Measurements from ENCODE around the gene OCSTAMP.

The OCSTAMP gene

GRCh38 chr20:46563170-46563859 is 12.9 kb upstream of the OCSTAMP start:
- H3K36me3 Mint-ChIP-seq, result no peaks in the 10 kb centered on the region
- H3K27me3 Mint-ChIP-seq, result peaks cover 9% of the 10 kb centered on the region
- no peak for ATAC-seq
- no peak overlapping the region for H3K27ac Mint-ChIP-seq
- H3K9me3 Mint-ChIP-seq, result no peaks in the 10 kb centered on the region
- H3K4me3 Mint-ChIP-seq, result no peak overlapping the region
- H3K4me1 Mint-ChIP-seq, result no peaks in the 10 kb centered on the region

GRCh38 chr20:46562373-46563169 is 12.1 kb upstream of the OCSTAMP start:
- Mint-ChIP-seq H3K27me3 (peaks cover 5% of the 10 kb centered on the region), H3K4me3 (no peak overlapping the region), H3K9me3 (no peaks in the 10 kb centered on the region), H3K4me1 (no peaks in the 10 kb centered on the region), H3K27ac (no peak overlapping the region), H3K36me3 (no peaks in the 10 kb centered on the region)
- ATAC-seq, result peak; percentile 67

GRCh38 chr20:46562009-46562372 is 11.5 kb upstream of the OCSTAMP start:
- no peaks in the 10 kb centered on the region for H3K9me3 Mint-ChIP-seq
- H3K4me1 Mint-ChIP-seq, result no peaks in the 10 kb centered on the region
- H3K27ac Mint-ChIP-seq, result no peak overlapping the region
- no peak for ATAC-seq
- no peaks in the 10 kb centered on the region for H3K36me3 Mint-ChIP-seq
- no peaks in the 10 kb centered on the region for H3K27me3 Mint-ChIP-seq
- H3K4me3 Mint-ChIP-seq, result no peak overlapping the region

GRCh38 chr20:46559685-46560440 is 9.4 kb upstream of the OCSTAMP start:
- Mint-ChIP-seq H3K27me3 (no peaks in the 10 kb centered on the region), H3K27ac (no peak overlapping the region), H3K4me3 (no peak overlapping the region), H3K36me3 (no peaks in the 10 kb centered on the region), H3K9me3 (no peaks in the 10 kb centered on the region), H3K4me1 (peaks cover 15% of the 10 kb centered on the region)
- no peak for ATAC-seq

GRCh38 chr20:46559001-46559400 is 8.5 kb upstream of the OCSTAMP start:
- H3K36me3 Mint-ChIP-seq, result no peaks in the 10 kb centered on the region
- H3K27ac Mint-ChIP-seq, result no peak overlapping the region
- H3K27me3 Mint-ChIP-seq, result no peaks in the 10 kb centered on the region
- H3K9me3 Mint-ChIP-seq, result no peaks in the 10 kb centered on the region
- H3K4me1 Mint-ChIP-seq, result peaks cover 19% of the 10 kb centered on the region
- ATAC-seq, result no peak
- H3K4me3 Mint-ChIP-seq, result no peak overlapping the region

GRCh38 chr20:46558511-46558959 is 8.1 kb upstream of the OCSTAMP start:
- no peak for ATAC-seq
- no peak overlapping the region for H3K27ac Mint-ChIP-seq
- no peaks in the 10 kb centered on the region for H3K9me3 Mint-ChIP-seq
- H3K4me1 Mint-ChIP-seq, result peaks cover 19% of the 10 kb centered on the region
- H3K36me3 Mint-ChIP-seq, result no peaks in the 10 kb centered on the region
- H3K27me3 Mint-ChIP-seq, result no peaks in the 10 kb centered on the region
- no peak overlapping the region for H3K4me3 Mint-ChIP-seq

- Mint-ChIP-seq H3K27me3 (no peaks in the 10 kb centered on the region), H3K36me3 (no peaks in the 10 kb centered on the region), H3K4me3 (no peak overlapping the region), H3K27ac (no peak overlapping the region), H3K9me3 (no peaks in the 10 kb centered on the region), H3K4me1 (peaks cover 30% of the 10 kb centered on the region)
- no peak for ATAC-seq
These were observed 6.9 kb upstream of the OCSTAMP start for GRCh38 chr20:46557231-46557956.

- Mint-ChIP-seq H3K4me3 (no peak overlapping the region), H3K36me3 (no peaks in the 10 kb centered on the region), H3K27me3 (no peaks in the 10 kb centered on the region), H3K9me3 (no peaks in the 10 kb centered on the region), H3K27ac (no peak overlapping the region), H3K4me1 (peaks cover 46% of the 10 kb centered on the region)
- ATAC-seq, result no peak
These were observed 5.0 kb upstream of the OCSTAMP start for GRCh38 chr20:46555370-46555956.

GRCh38 chr20:46554828-46555227 is 4.4 kb upstream of the OCSTAMP start:
- H3K36me3 Mint-ChIP-seq, result no peaks in the 10 kb centered on the region
- no peaks in the 10 kb centered on the region for H3K27me3 Mint-ChIP-seq
- no peak overlapping the region for H3K4me3 Mint-ChIP-seq
- H3K9me3 Mint-ChIP-seq, result no peaks in the 10 kb centered on the region
- H3K27ac Mint-ChIP-seq, result no peak overlapping the region
- H3K4me1 Mint-ChIP-seq, result peaks cover 49% of the 10 kb centered on the region
- no peak for ATAC-seq

GRCh38 chr20:46553926-46554325 is 3.5 kb upstream of the OCSTAMP start:
- no peak for ATAC-seq
- no peak overlapping the region for H3K27ac Mint-ChIP-seq
- no peaks in the 10 kb centered on the region for H3K36me3 Mint-ChIP-seq
- H3K4me1 Mint-ChIP-seq, result peaks cover 49% of the 10 kb centered on the region
- H3K9me3 Mint-ChIP-seq, result no peaks in the 10 kb centered on the region
- no peak overlapping the region for H3K4me3 Mint-ChIP-seq
- H3K27me3 Mint-ChIP-seq, result no peaks in the 10 kb centered on the region

GRCh38 chr20:46552460-46553420 is 2.3 kb upstream of the OCSTAMP start:
- Mint-ChIP-seq H3K4me1 (peaks cover 49% of the 10 kb centered on the region), H3K27me3 (no peaks in the 10 kb centered on the region), H3K27ac (peak overlapping the region; percentile 65), H3K36me3 (no peaks in the 10 kb centered on the region), H3K4me3 (peak overlapping the region; percentile 53), H3K9me3 (no peaks in the 10 kb centered on the region)
- peak; percentile 78 for ATAC-seq

- Mint-ChIP-seq H3K27me3 (no peaks in the 10 kb centered on the region), H3K27ac (no peak overlapping the region), H3K4me1 (peaks cover 49% of the 10 kb centered on the region), H3K36me3 (no peaks in the 10 kb centered on the region), H3K9me3 (no peaks in the 10 kb centered on the region), H3K4me3 (no peak overlapping the region)
- peak; percentile 26 for ATAC-seq
These were observed 1.3 kb upstream of the OCSTAMP start for GRCh38 chr20:46551522-46552381.

All from stimulated activated memory B cell treated with anti-CD40 and anti-IgM and Interleukin-4, amounts not matched to agents 10 μg/mL and 1 μg/mL and 100 μg/mL, for 72 hours (primary cell).